IMR-90 (cell line): ENCODE data around the gene ACAN. TPM values are rescaled to one million over a fixed set of nuclear protein-coding genes. Genes with fewer than 3 reads are reported as not detected.

Source experiments
- ATAC-seq: fragments of 200-7000 bp; cut with Tn5 transposase; 2 replicates; pipeline ENCODE4 v1.9.1; 2020; ENCODE audit warnings: low read depth, mild to moderate bottlenecking, moderate library complexity
- BruUV-seq: library from RNA; stranded (reverse); fragments of 400-500 nt; replicated peaks from 2 replicates; lab custom pipeline; 2021; lab: Mats Ljungman, UMichigan
- CTCF ChIA-PET: fragments of 300-600 bp; formaldehyde crosslinking; extraction: SDS; loops from one replicate; lab custom pipeline; 2021; ENCODE audit warnings: antibody characterized with exemption; lab: Yijun Ruan, JAX
- POLR2A ChIA-PET: fragments of 300-600 bp; sonication (Branson Sonifier 250); formaldehyde crosslinking; loops from one replicate; lab custom pipeline; 2022; ENCODE audit warnings: antibody characterized with exemption; ENCODE audit not compliant: unreplicated experiment; lab: Charles Lee
- DNase-seq: peaks from one replicate; pipeline ENCODE4 v3.0.0; 2013
- H2AFZ ChIP-seq: replicated peaks from 2 replicates; pipeline ENCODE3; 2013; ENCODE audit warnings: low read length, mild to moderate bottlenecking; ENCODE audit not compliant: poor library complexity
- H2AK5ac ChIP-seq: 2 replicates; pipeline ENCODE4 v1.6.1; 2013; ENCODE audit warnings: low read depth, low read length, inconsistent platforms
- H2AK9ac ChIP-seq: replicated peaks from 2 replicates; pipeline ENCODE3; 2013; ENCODE audit warnings: mild to moderate bottlenecking, low read depth, low read length, moderate library complexity; ENCODE audit not compliant: poor library complexity
- H2BK120ac ChIP-seq: 2 replicates; pipeline ENCODE4 v1.6.1; 2013; ENCODE audit warnings: low read depth, low read length, inconsistent platforms
- H2BK15ac ChIP-seq: 3 replicates; pipeline ENCODE4 v1.6.1; 2013; ENCODE audit warnings: low read depth, low read length, inconsistent platforms
- H2BK20ac ChIP-seq: 2 replicates; pipeline ENCODE4 v1.6.1; 2013; ENCODE audit warnings: low read depth, mild to moderate bottlenecking, inconsistent platforms, low read length, moderate library complexity
- H2BK5ac ChIP-seq: 2 replicates; pipeline ENCODE4 v1.6.1; 2013; ENCODE audit warnings: mild to moderate bottlenecking, low read depth, low read length, inconsistent platforms; ENCODE audit not compliant: poor library complexity, severe bottlenecking
- H3K14ac ChIP-seq: replicated peaks from 2 replicates; pipeline ENCODE4 v1.6.1; 2013; ENCODE audit warnings: low read depth, low read length, inconsistent platforms
- H3K18ac ChIP-seq: 2 replicates; pipeline ENCODE4 v1.6.1; 2013; ENCODE audit warnings: low read depth, low read length, control low read depth
- H3K23ac ChIP-seq: 2 replicates; pipeline ENCODE4 v1.6.1; 2013; ENCODE audit warnings: low read depth, low read length, inconsistent platforms
- H3K27ac ChIP-seq: 2 replicates; pipeline ENCODE4 v1.5.1; 2013; ENCODE audit warnings: mild to moderate bottlenecking, control low read depth, low read length; ENCODE audit not compliant: insufficient read depth
- H3K27me3 ChIP-seq: 2 replicates; pipeline ENCODE4 v1.6.1; 2013; ENCODE audit warnings: low read length; ENCODE audit not compliant: control insufficient read depth, insufficient read depth
- H3K36me3 ChIP-seq: 2 replicates; pipeline ENCODE4 v1.6.1; 2013; ENCODE audit warnings: low read length, mixed read lengths; ENCODE audit not compliant: control insufficient read depth, insufficient read depth
- H3K4ac ChIP-seq: 2 replicates; pipeline ENCODE4 v1.6.1; 2013; ENCODE audit warnings: low read depth, low read length, inconsistent platforms
- H3K4me1 ChIP-seq: 2 replicates; pipeline ENCODE4 v1.6.1; 2013; ENCODE audit warnings: low read length, mixed read lengths; ENCODE audit not compliant: control insufficient read depth, insufficient read depth
- H3K4me2 ChIP-seq: 2 replicates; pipeline ENCODE4 v1.6.1; 2013; ENCODE audit warnings: low read depth, mild to moderate bottlenecking, control low read depth, low read length, moderate library complexity
- H3K4me3 ChIP-seq: 2 replicates; pipeline ENCODE4 v1.5.1; 2013; ENCODE audit warnings: low read depth, mild to moderate bottlenecking, control low read depth, low read length, moderate library complexity; ENCODE audit not compliant: insufficient read depth
- H3K56ac ChIP-seq: 2 replicates; pipeline ENCODE4 v1.6.1; 2013; ENCODE audit warnings: low read length, inconsistent platforms; ENCODE audit not compliant: insufficient read depth; ENCODE audit errors: extremely low read depth
- H3K79me1 ChIP-seq, 2 experiments: 2 replicates each; pipeline ENCODE4 v1.6.1; 2013; ENCODE audit warnings: low read length in 2 of 2, inconsistent platforms in 1 of 2, low read depth in 1 of 2
- H3K9ac ChIP-seq: 2 replicates; pipeline ENCODE4 v1.6.1; 2013; ENCODE audit warnings: low read depth, low read length, control low read depth
- H3K9me1 ChIP-seq: 2 replicates; pipeline ENCODE4 v1.6.1; 2013; ENCODE audit warnings: low read length, inconsistent platforms; ENCODE audit not compliant: insufficient read depth
- H3K9me3 ChIP-seq: 2 replicates; pipeline ENCODE4 v1.6.1; 2013; ENCODE audit warnings: low read length; ENCODE audit not compliant: control insufficient read depth, insufficient read depth
- H4K20me1 ChIP-seq: 2 replicates; pipeline ENCODE4 v1.6.1; 2013; ENCODE audit warnings: low read length, inconsistent platforms; ENCODE audit not compliant: insufficient read depth
- H4K5ac ChIP-seq: 2 replicates; pipeline ENCODE4 v1.6.1; 2013; ENCODE audit warnings: mild to moderate bottlenecking, low read depth, low read length, control low read depth
- H4K8ac ChIP-seq, 2 experiments: 2 replicates each; pipeline ENCODE4 v1.6.1; 2013; ENCODE audit warnings: low read depth in 2 of 2, low read length in 2 of 2, control low read depth in 1 of 2, inconsistent platforms in 1 of 2
- H4K91ac ChIP-seq: 2 replicates; pipeline ENCODE4 v1.6.1; 2013; ENCODE audit warnings: low read depth, low read length, inconsistent platforms; ENCODE audit not compliant: insufficient read depth
- BHLHE40 ChIP-seq: fragments of 150-350 bp; IDR thresholded peaks from 2 replicates; pipeline ENCODE4 v1.6.1; 2016; ENCODE audit warnings: mild to moderate bottlenecking, low read depth, low read length
- CEBPB ChIP-seq: IDR thresholded peaks from 2 replicates; pipeline ENCODE4 v1.6.1; 2012; ENCODE audit warnings: low read depth, low read length, improper control_type of control experiment
- CTCF ChIP-seq: conservative IDR thresholded peaks from 2 replicates; pipeline ENCODE4 v1.5.1; 2012; ENCODE audit warnings: mild to moderate bottlenecking, low read depth, low read length, improper control_type of control experiment
- FOS ChIP-seq: fragments of 150-350 bp; IDR thresholded peaks from 2 replicates; pipeline ENCODE4 v1.6.1; 2016; ENCODE audit warnings: low read depth, low read length
- MAFK ChIP-seq: IDR thresholded peaks from 2 replicates; pipeline ENCODE4 v1.6.1; 2012; ENCODE audit warnings: low read depth, low read length, improper control_type of control experiment
- MAZ ChIP-seq: IDR thresholded peaks from 2 replicates; pipeline ENCODE4 v1.6.1; 2012; ENCODE audit warnings: low read depth, mild to moderate bottlenecking, low read length, improper control_type of control experiment, moderate library complexity, borderline replicate concordance
- MXI1 ChIP-seq: IDR thresholded peaks from 2 replicates; pipeline ENCODE4 v1.6.1; 2012; ENCODE audit warnings: low read depth, mild to moderate bottlenecking, low read length, moderate library complexity, borderline replicate concordance
- POLR2A ChIP-seq: IDR thresholded peaks from 2 replicates; pipeline ENCODE4 v1.6.1; 2012; ENCODE audit warnings: mild to moderate bottlenecking, low read depth, low read length
- RCOR1 ChIP-seq: IDR thresholded peaks from 2 replicates; pipeline ENCODE4 v1.6.1; 2012; ENCODE audit warnings: mild to moderate bottlenecking, low read length, improper control_type of control experiment; ENCODE audit not compliant: insufficient replicate concordance
- RFX5 ChIP-seq: IDR thresholded peaks from 2 replicates; pipeline ENCODE4 v1.8.0; 2012; ENCODE audit warnings: low read depth, mild to moderate bottlenecking, low read length, moderate library complexity
- SMC3 ChIP-seq: fragments of 150-350 bp; IDR thresholded peaks from 2 replicates; pipeline ENCODE4 v1.6.1; 2016; ENCODE audit warnings: low read depth, mild to moderate bottlenecking, antibody characterized with exemption, low read length, moderate library complexity
- WGBS, 2 experiments: methylation state at CpG; one replicate each; pipeline versions ENCODE4 v1.1.5 to v1.1.7; 2013; ENCODE audit warnings: missing lambda C conversion rate in 2 of 2; ENCODE audit not compliant: insufficient read length in 1 of 2; ENCODE audit errors: extremely low coverage in 2 of 2; 5-methylcytosine and 5-hydroxymethylcytosine counted together
- dilution Hi-C: fragments of 300-500 bp; cut with HindIII; formaldehyde crosslinking; loops from one replicate; pipeline ENCODE4 v1.14.3; 2018; ENCODE audit warnings: low sequenced_read_pairs; ENCODE audit not compliant: unreplicated experiment
- in situ Hi-C: fragments of 300-500 bp; cut with MboI; formaldehyde crosslinking; loops from 3 replicates; pipeline ENCODE4 v1.14.3; 2019; ENCODE audit warnings: low sequenced_read_pairs, inconsistent platforms, mixed read lengths
- intact Hi-C: fragments of 100-400 bp; cut with micrococcal nuclease; formaldehyde crosslinking; loops from 2 replicates; pipeline ENCODE4 v1.10.0; 2022
- polyA plus RNA-seq, 3 experiments: library from polyadenylated mRNA; depleted of rRNA; stranded (reverse); fragments of >200 nt; gene quantifications; 2 replicates each; pipeline ENCODE4 v1.2.3, GENCODE V29; 2012; ENCODE audit warnings: low replicate concordance in 1 of 3
- total RNA-seq: library from RNA; depleted of rRNA; stranded (reverse); fragments of >200 nt; gene quantifications from 2 replicates; pipeline ENCODE4 v1.2.3, GENCODE V29; 2012
- TF ChIP-seq, protein P1 (sequence below): fragments of 150-350 bp; IDR thresholded peaks from 2 replicates; pipeline ENCODE4 v1.6.1; 2017; ENCODE audit warnings: mild to moderate bottlenecking, antibody characterized with exemption, low read length, low read depth
- TF ChIP-seq, protein P2 (sequence below): fragments of 150-350 bp; IDR thresholded peaks from 2 replicates; pipeline ENCODE4 v1.6.1; 2016; ENCODE audit warnings: low read depth, mild to moderate bottlenecking, low read length, moderate library complexity, borderline replicate concordance

Gene ACAN
- total and polyA plus RNA-seq, 2 of the 4 experiments (the other 2 are of a cell fraction), result 0.54 to 0.96 TPM

- H3K36me3 ChIP-seq, result peaks cover 13% of the 10 kb centered on the region; the same call in 1 of the 2 replicates
- whole genome bisulfite sequencing, 2 experiments, result 8% methylated on average over 41 of the region's 70 CpGs; no CpG with 5 or more reads in 1 of the 2 experiments
- ChIA-PET POLR2A (interaction anchor here (0.5 kb wide), 1 partner anchor 58 kb away, joined by 5 read pairs; no protein-coding TSS in a partner anchor), CTCF (no interaction called here)
- H3K79me1 ChIP-seq, result peaks cover 0 to 10% of the 10 kb centered on the region in 2 experiments; a peak in 1 of 4 replicates
- 0 out of 2 replicates have a peak within 1 kb of the TSS, but pooled peaks have one; percentile 41 for H3K4ac ChIP-seq
- no peak within 1 kb of the TSS for H2BK120ac ChIP-seq
- BruUV-seq, result no TSS peak
- peak within 1 kb of the TSS; percentile 46 for H3K4me3 ChIP-seq
- dilution Hi-C loops (no loop called here), in situ Hi-C loops (no loop called here), intact Hi-C loops (no loop called here)
- H3K9ac ChIP-seq, result peak within 1 kb of the TSS; percentile 61
- H3K4me2 ChIP-seq, result peak within 1 kb of the TSS; percentile 72
- H4K91ac ChIP-seq, result no peak within 1 kb of the TSS
- no peak within 1 kb of the TSS for H3K14ac ChIP-seq
- peaks cover 11% of the 10 kb centered on the region for H3K4me1 ChIP-seq
- H2AFZ ChIP-seq, result peak within 1 kb of the TSS; percentile 92
- DNase-seq (peak; percentile 47), ATAC-seq (peak; percentile 41)
- no peak within 1 kb of the TSS for H2AK5ac ChIP-seq
- H2BK15ac ChIP-seq, result no peak within 1 kb of the TSS
- no peaks in the 10 kb centered on the region for H3K9me3 ChIP-seq
- H4K20me1 ChIP-seq, result peaks cover 30% of the 10 kb centered on the region
- H2AK9ac ChIP-seq, result peak within 1 kb of the TSS; percentile 45
- no peak within 1 kb of the TSS for H2BK20ac ChIP-seq
- H3K27me3 ChIP-seq, result no peaks in the 10 kb centered on the region
- H4K8ac ChIP-seq, result no peak within 1 kb of the TSS; a peak in 1 of 4 replicates
- H2BK5ac ChIP-seq, result no peak within 1 kb of the TSS
- peaks cover 9% of the 10 kb centered on the region for H3K9me1 ChIP-seq
- no peak within 1 kb of the TSS; the same call in 1 of the 2 replicates for H3K56ac ChIP-seq
- no peak within 1 kb of the TSS; the same call in 1 of the 2 replicates for H3K27ac ChIP-seq
- no peak within 1 kb of the TSS for H3K18ac ChIP-seq
- H4K5ac ChIP-seq, result no peak within 1 kb of the TSS
- peak within 1 kb of the TSS; percentile 52; the same call in 1 of the 2 replicates for H3K23ac ChIP-seq
- TF ChIP-seq, protein P1, sequence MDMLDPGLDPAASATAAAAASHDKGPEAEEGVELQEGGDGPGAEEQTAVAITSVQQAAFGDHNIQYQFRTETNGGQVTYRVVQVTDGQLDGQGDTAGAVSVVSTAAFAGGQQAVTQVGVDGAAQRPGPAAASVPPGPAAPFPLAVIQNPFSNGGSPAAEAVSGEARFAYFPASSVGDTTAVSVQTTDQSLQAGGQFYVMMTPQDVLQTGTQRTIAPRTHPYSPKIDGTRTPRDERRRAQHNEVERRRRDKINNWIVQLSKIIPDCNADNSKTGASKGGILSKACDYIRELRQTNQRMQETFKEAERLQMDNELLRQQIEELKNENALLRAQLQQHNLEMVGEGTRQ, result no peak
- TF ChIP-seq SMC3 (no peak), RCOR1 (no peak), RFX5 (no peak), POLR2A (no peak), FOS (no peak), CTCF (no peak), MAZ (no peak), CEBPB (no peak), BHLHE40 (no peak), MXI1 (no peak), MAFK (no peak)
- TF ChIP-seq, protein P2, sequence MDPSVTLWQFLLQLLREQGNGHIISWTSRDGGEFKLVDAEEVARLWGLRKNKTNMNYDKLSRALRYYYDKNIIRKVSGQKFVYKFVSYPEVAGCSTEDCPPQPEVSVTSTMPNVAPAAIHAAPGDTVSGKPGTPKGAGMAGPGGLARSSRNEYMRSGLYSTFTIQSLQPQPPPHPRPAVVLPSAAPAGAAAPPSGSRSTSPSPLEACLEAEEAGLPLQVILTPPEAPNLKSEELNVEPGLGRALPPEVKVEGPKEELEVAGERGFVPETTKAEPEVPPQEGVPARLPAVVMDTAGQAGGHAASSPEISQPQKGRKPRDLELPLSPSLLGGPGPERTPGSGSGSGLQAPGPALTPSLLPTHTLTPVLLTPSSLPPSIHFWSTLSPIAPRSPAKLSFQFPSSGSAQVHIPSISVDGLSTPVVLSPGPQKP, result no peak
Measured at GRCh38 chr15:88894819-88895767, 91.9 kb downstream of the ACAN start, which contains the start of gene HAPLN3. Gene HAPLN3, minus strand, starts transcription at chr15:88895544. Its CDS starts 8,246 bp downstream, at chr15:88887298.
